HG02571 (cell line): ENCODE results near the gene ZNF670.
"Not testable (repeated sequence)": the region's sequence is repeated elsewhere in the genome, so short reads cannot be mapped to it uniquely, and the experiment has no call there.

Experiments used
- ATAC-seq: cut with Tn5 transposase; IDR thresholded peaks from one replicate; pipeline ENCODE4 v1.9.1; 2021; ENCODE audit warnings: mild to moderate bottlenecking, moderate library complexity; ENCODE audit not compliant: unreplicated experiment

ZNF670 gene

GRCh38 chr1:247078258-247079140, at the start of gene ZNF670:
TSS of gene ZNF670 (minus strand) at chr1:247078811. CDS start at chr1:247078596, 215 bp downstream.
- peak; percentile 100 for ATAC-seq

GRCh38 chr1:247127519-247128282, 49.1 kb upstream of the ZNF670 start:
- ATAC-seq = not testable (repeated sequence)

DNA sequence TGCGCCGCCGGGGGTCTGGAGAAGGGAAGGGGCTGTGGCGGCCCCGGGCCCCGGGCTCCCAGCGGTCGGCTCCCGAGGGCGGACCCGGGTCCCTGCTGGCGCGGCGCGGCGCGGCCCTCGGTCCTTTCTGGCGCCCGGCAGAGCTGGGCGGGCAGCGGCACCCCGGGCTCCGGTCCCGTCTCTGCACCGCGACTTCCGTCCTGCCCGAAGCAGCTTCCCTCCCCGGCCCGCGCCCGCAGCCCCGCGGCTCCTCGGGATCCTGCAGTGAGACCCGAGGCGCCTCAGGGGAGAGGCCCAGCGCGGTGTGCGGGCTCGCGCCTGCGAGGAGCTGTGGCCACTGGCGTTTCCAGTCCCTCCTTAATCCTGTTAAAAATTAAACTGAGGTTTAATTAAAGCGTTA, 48.0 kb upstream of the ZNF670 start:
- ATAC-seq = peak; percentile 59

- ATAC-seq = peak; percentile 99
Measured at GRCh38 chr1:247126166-247126565, 47.6 kb upstream of the ZNF670 start.

DNA sequence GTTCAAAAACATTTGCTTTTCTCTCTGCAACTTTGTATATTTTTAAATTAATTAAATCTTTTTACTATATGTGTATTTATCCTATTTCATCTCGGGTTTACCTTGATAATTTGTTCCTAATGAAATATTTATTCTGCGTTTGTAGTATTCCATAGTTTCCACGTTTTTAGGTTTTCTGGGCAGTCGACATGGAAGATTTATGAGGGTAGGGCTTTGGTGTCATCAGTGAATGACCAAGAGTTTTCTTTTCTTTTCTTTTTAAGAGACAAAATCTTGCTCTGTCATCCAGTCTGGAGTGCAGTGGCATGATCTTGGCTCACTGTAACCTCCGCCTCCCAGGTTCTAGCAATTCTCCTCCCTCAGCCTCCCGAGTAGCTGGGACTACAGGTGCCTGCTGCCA, 42.8 kb upstream of the ZNF670 start:
- no peak for ATAC-seq

GRCh38 chr1:247120408-247120668, 41.7 kb upstream of the ZNF670 start:
- not testable (repeated sequence) for ATAC-seq

DNA sequence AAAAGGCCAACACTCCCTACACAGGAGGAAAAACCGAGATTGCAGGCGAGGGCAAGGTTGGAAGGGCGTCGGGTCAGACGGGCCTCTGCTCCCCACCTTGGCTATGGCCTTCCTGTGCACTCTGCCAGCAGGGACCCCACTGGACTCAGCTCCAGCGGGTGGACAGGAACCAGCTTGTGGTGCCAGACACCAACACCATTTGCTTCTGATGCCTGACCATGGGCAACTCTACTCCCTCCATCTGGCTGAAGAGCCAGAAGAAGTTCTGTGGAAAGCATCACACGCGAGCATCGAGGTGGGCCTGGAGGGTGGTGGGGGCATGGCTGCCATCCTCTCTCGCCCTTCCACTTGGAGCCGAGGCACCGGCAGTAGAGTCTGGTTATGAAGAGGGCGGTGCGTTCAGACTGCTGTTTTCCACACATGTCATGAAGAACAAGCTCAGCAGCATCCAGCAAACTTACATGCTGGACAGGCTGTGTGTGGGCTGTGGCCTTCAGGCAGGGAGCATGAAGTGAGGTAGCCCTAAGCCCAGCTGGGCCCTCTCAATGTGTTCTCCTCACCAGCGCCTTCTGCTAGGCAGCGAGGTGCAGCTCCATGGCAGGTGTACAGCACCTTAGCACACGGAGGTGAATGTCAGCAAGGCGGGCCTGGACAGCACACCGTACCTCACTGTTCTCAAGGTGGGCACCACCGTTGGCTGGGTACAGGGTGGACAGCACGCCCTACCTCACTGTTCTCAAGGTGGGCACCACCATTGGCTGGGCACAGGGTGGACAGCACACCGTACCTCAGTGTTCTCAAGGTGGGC, 41.2 kb upstream of the ZNF670 start:
- no peak for ATAC-seq

DNA sequence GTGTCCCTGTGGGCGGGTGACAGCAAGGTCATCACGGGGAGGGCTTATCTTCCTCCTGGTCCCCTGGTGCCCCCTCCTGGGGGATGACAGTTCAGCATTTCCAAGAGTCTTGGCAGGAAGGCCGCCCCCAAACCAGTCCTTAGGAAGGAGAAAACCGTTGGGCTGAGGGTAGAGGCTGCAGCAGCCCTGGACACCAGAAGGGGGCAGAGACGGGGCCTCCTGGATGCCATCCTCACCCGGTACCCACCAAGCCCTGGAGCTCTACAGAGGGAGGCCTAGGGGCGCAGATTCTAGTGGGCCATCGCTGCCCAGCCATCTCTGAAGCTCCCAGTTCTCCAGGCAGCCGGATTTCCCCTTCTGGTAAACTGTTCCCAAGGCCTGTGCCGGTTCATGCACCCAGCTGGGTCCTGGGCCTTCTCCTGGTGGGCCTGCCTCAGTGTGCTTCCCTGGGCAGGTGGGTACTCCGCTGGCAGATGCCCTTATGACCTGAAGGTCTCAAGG, 40.4 kb upstream of the ZNF670 start:
- no peak for ATAC-seq

GRCh38 chr1:247115545-247115944, 36.9 kb upstream of the ZNF670 start:
- ATAC-seq = no peak

DNA sequence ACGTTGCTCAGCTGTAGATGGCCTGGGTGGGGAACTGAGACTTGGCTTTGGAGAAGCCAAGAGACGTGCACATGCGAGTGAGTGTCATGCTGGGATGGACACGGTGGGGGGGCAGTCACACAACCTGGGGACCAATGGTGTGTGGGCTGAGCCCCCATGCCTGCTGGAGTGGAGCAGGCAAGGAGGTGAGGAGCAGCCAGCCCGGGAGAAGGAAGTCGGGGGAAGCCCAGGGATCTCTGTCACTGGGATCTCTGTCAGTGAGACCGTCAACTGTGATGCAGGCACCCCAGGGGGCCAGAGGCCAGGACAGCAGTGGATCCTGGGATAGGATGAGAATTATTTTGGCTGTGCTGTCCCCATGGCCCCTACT, 36.5 kb upstream of the ZNF670 start:
- ATAC-seq = no peak

- no peak for ATAC-seq
Measured at GRCh38 chr1:247114351-247115140, 35.9 kb upstream of the ZNF670 start.

DNA sequence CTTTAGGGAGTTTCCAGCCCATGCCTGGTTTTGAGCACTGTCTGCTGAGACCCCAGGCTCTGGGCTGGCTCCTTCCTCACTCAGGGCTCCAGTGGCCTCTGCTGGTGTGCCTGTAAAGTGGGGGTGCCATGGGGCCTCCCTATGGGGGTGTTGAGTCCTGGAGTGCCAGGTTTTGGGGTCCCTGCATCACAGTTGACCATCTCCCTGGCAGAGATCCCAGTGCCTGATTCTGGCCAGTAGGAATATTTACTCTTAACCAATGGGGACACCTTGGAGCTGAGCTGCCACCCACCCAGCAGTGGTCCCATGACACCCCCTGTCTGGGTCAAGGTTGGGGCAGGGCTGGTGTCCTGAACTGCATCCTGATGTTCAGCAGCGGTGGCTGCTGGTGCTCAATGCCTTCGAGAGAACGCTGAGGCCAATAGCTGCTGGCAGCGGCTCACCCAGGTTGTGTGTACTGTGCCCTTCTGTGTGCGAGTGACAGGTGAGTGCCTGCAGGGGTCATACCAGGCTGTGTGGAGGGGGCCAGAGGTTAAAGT, 35.2 kb upstream of the ZNF670 start:
- no peak for ATAC-seq

GRCh38 chr1:247113094-247113497, 34.5 kb upstream of the ZNF670 start:
- no peak for ATAC-seq

DNA sequence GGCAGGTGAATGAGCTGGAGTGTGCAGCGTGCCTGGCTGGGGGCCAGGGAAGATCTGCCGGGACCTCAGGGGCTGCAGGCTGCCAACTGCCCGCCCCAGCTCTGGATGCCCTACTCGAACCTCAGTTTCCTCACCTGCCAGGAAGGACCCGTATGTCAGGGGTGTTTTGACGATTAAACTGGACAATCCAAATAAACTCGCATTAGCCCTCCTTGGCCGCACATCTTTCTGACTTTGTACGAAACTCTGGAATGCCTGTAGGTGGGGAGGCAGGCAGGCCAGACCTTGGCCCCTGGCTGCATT, 33.8 kb upstream of the ZNF670 start:
- ATAC-seq = no peak

GRCh38 chr1:247111700-247112478, 33.3 kb upstream of the ZNF670 start:
- no peak for ATAC-seq

DNA sequence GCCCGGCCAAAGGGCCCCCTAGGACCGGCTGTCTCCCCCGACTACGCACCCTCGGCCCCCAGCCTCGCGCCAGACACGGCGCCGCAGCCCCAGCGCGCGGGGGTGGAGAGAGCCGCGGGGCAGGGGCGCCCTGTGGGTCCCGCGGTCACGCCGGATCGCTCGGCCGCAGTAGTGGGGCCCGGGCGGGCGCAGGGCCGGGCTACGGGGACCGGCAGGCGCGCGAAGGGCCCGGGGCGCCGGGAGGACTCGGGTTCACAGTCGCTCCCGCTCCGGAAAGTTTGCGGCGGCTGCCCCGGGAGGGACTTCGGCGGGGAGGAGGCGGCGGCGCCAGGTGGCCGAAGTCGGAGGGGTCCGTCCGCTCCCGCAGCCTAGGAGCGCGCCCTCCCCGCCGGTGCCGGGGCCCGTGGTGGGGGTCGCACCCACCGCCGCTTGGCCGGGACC, 32.7 kb upstream of the ZNF670 start:
- no peak for ATAC-seq

- ATAC-seq = no peak
Measured at GRCh38 chr1:247110627-247111258, 32.1 kb upstream of the ZNF670 start.

- no peak for ATAC-seq
Measured at GRCh38 chr1:247107694-247108093, 29.1 kb upstream of the ZNF670 start.

DNA sequence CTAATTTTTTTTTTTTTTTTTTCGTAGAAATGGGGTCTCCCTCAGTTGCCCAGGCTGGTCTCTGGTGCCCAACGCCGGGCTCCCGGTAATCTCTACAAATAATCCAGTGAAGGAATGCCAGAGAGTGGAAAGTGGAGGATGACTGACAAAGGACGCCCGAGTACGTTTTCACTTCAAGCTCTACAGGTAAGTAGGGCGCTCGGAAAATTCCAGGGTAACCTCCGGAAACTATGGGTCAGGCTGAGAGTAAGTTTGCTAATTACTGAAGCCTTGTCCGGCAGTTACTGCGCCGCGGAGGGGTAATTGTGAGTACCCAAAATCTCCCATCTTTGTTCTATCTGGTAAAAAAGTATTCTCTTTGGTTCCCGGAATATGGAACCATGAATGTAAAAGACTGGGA, 27.4 kb upstream of the ZNF670 start:
- no peak for ATAC-seq
